ENCODE measurements around the gene TTC17.

DNA sequence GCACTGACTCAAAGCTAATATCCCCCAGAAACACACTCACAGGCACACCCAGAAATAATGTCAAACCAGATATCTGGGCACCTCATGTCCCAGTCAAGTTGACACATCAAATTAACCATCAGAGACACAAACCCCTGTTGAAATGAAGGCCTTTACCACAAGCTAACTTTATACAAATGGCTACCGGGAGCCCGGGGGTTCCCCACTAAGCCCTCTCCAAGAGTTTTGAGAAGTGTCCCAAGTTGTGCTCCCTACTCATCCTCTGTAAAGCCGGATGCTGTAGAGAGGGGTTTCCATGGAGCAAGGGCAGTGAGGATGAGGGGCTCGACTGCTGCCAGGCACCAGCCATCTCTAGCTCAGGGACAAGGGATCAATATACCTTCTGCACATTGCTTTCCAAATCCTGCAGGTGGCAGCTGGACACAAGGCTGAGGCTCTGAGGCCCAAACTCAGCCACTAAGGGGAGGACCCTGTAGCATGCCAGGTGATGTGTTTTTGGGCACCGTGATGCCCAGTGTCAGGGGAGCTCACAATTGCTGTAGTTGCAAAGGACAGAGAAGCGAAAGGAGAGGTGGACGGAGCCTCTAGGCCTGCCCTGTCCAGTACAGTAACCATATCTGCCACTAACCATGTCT is 145.7 kb downstream of the TTC17 start:
- TF ChIP-seq CHD4 (IDR thresholded peaks at IDR 0.05; ENCODE audit: insufficient read depth, insufficient replicate concordance, low read depth, low read length, poor library complexity, severe bottlenecking) = no peak
- TF ChIP-seq ESRRA (IDR thresholded peaks at IDR 0.05; ENCODE audit: borderline replicate concordance, low read depth) = no peak
- no peak for TF ChIP-seq PHTF2 (CRISPR knock-in tag; IDR thresholded peaks at IDR 0.05)
- no peak for TF ChIP-seq HDAC6 (IDR thresholded peaks at IDR 0.05; ENCODE audit: low read depth, low read length)
- peak; percentile 45 to 55 (median 53) for TF ChIP-seq CTCF (IDR thresholded peaks at IDR 0.05 in 2 of 3, conservative IDR thresholded peaks at IDR 0.05 in 1 of 3; ENCODE audit: insufficient read depth in 2 of 3, low read depth in 1 of 3, low read length in 3 of 3)
- TF ChIP-seq SMC3 (conservative IDR thresholded peaks at IDR 0.05; ENCODE audit: insufficient read depth, low read depth, low read length) = peak; percentile 51; the same call in 1 of the 2 replicates
- TF ChIP-seq, protein P1, sequence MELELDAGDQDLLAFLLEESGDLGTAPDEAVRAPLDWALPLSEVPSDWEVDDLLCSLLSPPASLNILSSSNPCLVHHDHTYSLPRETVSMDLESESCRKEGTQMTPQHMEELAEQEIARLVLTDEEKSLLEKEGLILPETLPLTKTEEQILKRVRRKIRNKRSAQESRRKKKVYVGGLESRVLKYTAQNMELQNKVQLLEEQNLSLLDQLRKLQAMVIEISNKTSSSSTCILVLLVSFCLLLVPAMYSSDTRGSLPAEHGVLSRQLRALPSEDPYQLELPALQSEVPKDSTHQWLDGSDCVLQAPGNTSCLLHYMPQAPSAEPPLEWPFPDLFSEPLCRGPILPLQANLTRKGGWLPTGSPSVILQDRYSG (tag; conservative IDR thresholded peaks at IDR 0.05; ENCODE audit: low read depth) = no peak
- TF ChIP-seq BHLHE40 (IDR thresholded peaks at IDR 0.05; ENCODE audit: low read length) = no peak
- no peak for TF ChIP-seq STAT5A (IDR thresholded peaks at IDR 0.05; ENCODE audit: borderline replicate concordance, low read length)
- TF ChIP-seq, protein P2, sequence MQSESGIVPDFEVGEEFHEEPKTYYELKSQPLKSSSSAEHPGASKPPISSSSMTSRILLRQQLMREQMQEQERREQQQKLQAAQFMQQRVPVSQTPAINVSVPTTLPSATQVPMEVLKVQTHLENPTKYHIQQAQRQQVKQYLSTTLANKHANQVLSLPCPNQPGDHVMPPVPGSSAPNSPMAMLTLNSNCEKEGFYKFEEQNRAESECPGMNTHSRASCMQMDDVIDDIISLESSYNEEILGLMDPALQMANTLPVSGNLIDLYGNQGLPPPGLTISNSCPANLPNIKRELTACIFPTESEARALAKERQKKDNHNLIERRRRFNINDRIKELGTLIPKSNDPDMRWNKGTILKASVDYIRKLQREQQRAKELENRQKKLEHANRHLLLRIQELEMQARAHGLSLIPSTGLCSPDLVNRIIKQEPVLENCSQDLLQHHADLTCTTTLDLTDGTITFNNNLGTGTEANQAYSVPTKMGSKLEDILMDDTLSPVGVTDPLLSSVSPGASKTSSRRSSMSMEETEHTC (IDR thresholded peaks at IDR 0.05) = no peak
- TF ChIP-seq, protein P3, sequence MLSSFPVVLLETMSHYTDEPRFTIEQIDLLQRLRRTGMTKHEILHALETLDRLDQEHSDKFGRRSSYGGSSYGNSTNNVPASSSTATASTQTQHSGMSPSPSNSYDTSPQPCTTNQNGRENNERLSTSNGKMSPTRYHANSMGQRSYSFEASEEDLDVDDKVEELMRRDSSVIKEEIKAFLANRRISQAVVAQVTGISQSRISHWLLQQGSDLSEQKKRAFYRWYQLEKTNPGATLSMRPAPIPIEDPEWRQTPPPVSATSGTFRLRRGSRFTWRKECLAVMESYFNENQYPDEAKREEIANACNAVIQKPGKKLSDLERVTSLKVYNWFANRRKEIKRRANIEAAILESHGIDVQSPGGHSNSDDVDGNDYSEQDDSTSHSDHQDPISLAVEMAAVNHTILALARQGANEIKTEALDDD (IDR thresholded peaks at IDR 0.05) = no peak
- no peak for TF ChIP-seq SMAD3 (CRISPR knock-in tag; conservative IDR thresholded peaks at IDR 0.05)
- TF ChIP-seq BCLAF1 (IDR thresholded peaks at IDR 0.05; ENCODE audit: borderline replicate concordance in 1 of 2, control insufficient read depth in 1 of 2, low read depth in 2 of 2, low read length in 1 of 2) = no peak

Data from K562 (cell line).